SIG-M5 treated with dmso at 0.1 percent for 504 hours (cell line): ENCODE measurements around the gene SLAMF1.
A peak's percentile ranks its signal among the peaks of the same experiment; 100 is the strongest.
"Not testable (repeated sequence)": the region's sequence is repeated elsewhere in the genome, so short reads cannot be mapped to it uniquely, and the experiment has no call there.

Experiments
- DNase-seq: peaks from one replicate; lab custom pipeline; 2025; ENCODE audit not compliant: unreplicated experiment; lab: John Stamatoyannopoulos, UW

SLAMF1 gene

GRCh38 chr1:160640359-160641123 is 6.3 kb downstream of the SLAMF1 start:
- peak; percentile 69 for DNase-seq

GRCh38 chr1:160639652-160640051 is 7.2 kb downstream of the SLAMF1 start:
- DNase-seq = no peak

GRCh38 chr1:160638926-160639325 is 7.9 kb downstream of the SLAMF1 start:
- peak; percentile 26 for DNase-seq

GRCh38 chr1:160638540-160638857 is 8.3 kb downstream of the SLAMF1 start:
- DNase-seq = no peak

- DNase-seq = no peak
Observed at GRCh38 chr1:160637821-160638539, 8.9 kb downstream of the SLAMF1 start.

GRCh38 chr1:160637065-160637464 is 9.8 kb downstream of the SLAMF1 start:
- DNase-seq = no peak

- DNase-seq = no peak
Observed at GRCh38 chr1:160636547-160636946, 10.3 kb downstream of the SLAMF1 start.

GRCh38 chr1:160636076-160636475 is 10.8 kb downstream of the SLAMF1 start:
- DNase-seq = no peak

GRCh38 chr1:160634543-160635491 is 12.0 kb downstream of the SLAMF1 start:
- DNase-seq = no peak

GRCh38 chr1:160633330-160633903 is 13.4 kb downstream of the SLAMF1 start:
- no peak for DNase-seq

- DNase-seq = no peak
Observed at GRCh38 chr1:160631983-160632625, 14.7 kb downstream of the SLAMF1 start.

- peak; percentile 21 for DNase-seq
Observed at GRCh38 chr1:160630523-160631451, 16.1 kb downstream of the SLAMF1 start.

GRCh38 chr1:160629286-160630210 is 17.3 kb downstream of the SLAMF1 start:
- peak; percentile 18 for DNase-seq

GRCh38 chr1:160628799-160629263 is 18.0 kb downstream of the SLAMF1 start:
- DNase-seq = no peak

- DNase-seq = not testable (repeated sequence)
Observed at GRCh38 chr1:160627677-160628289, 19.1 kb downstream of the SLAMF1 start.

GRCh38 chr1:160626509-160627342 is 20.1 kb downstream of the SLAMF1 start:
- peak; percentile 54 for DNase-seq
